H1 (cell line): ENCODE results near the gene DDB1. TPM values are rescaled to one million over a fixed set of nuclear protein-coding genes. Genes with fewer than 3 reads are reported as not detected.

Experiments
- CHD1 ChIP-seq: IDR thresholded peaks from 2 replicates; pipeline ENCODE4 v1.6.1; 2012; ENCODE audit warnings: low read depth, low read length, improper control_type of control experiment
- polyA plus RNA-seq, 7 experiments: library from polyadenylated mRNA; depleted of rRNA in 3 of 7; stranded (reverse) in 5 of 7; unstranded in 2 of 7; fragments of >200 nt in 5 of 7; fragments of 200-250 nt in 2 of 7; gene quantifications; 1 replicate in 5 of 7; 2 replicates in 1 of 7; 4 replicates in 1 of 7; pipeline versions ENCODE4 v1.2.1 to v1.2.3, GENCODE V29; 2011 to 2013; ENCODE audit warnings: missing spikeins in 2 of 7, mixed read lengths in 2 of 7
- total RNA-seq: library from RNA; stranded (reverse); fragmentation: NEBNext Ultra II Directional; extraction: Animal tissue kit (Norgen Biotek cat#: 25700); gene quantifications from 2 replicates; pipeline ENCODE4 v1.2.1, GENCODE V29; 2021
- TF ChIP-seq, protein P1 (sequence below): fragments of 300-600 bp; sonication (generic); IDR thresholded peaks from 2 replicates; pipeline ENCODE4 v1.7.1; 2012; ENCODE audit warnings: low read length, moderate library complexity, mild to moderate bottlenecking, inconsistent platforms; ENCODE audit not compliant: insufficient replicate concordance

DDB1 gene
- total and polyA plus RNA-seq, 2 of the 8 experiments (the other 6 are each of a cell fraction or from before 2014, with no cell fraction given), result 275 to 306 TPM

- TF ChIP-seq, protein P1, sequence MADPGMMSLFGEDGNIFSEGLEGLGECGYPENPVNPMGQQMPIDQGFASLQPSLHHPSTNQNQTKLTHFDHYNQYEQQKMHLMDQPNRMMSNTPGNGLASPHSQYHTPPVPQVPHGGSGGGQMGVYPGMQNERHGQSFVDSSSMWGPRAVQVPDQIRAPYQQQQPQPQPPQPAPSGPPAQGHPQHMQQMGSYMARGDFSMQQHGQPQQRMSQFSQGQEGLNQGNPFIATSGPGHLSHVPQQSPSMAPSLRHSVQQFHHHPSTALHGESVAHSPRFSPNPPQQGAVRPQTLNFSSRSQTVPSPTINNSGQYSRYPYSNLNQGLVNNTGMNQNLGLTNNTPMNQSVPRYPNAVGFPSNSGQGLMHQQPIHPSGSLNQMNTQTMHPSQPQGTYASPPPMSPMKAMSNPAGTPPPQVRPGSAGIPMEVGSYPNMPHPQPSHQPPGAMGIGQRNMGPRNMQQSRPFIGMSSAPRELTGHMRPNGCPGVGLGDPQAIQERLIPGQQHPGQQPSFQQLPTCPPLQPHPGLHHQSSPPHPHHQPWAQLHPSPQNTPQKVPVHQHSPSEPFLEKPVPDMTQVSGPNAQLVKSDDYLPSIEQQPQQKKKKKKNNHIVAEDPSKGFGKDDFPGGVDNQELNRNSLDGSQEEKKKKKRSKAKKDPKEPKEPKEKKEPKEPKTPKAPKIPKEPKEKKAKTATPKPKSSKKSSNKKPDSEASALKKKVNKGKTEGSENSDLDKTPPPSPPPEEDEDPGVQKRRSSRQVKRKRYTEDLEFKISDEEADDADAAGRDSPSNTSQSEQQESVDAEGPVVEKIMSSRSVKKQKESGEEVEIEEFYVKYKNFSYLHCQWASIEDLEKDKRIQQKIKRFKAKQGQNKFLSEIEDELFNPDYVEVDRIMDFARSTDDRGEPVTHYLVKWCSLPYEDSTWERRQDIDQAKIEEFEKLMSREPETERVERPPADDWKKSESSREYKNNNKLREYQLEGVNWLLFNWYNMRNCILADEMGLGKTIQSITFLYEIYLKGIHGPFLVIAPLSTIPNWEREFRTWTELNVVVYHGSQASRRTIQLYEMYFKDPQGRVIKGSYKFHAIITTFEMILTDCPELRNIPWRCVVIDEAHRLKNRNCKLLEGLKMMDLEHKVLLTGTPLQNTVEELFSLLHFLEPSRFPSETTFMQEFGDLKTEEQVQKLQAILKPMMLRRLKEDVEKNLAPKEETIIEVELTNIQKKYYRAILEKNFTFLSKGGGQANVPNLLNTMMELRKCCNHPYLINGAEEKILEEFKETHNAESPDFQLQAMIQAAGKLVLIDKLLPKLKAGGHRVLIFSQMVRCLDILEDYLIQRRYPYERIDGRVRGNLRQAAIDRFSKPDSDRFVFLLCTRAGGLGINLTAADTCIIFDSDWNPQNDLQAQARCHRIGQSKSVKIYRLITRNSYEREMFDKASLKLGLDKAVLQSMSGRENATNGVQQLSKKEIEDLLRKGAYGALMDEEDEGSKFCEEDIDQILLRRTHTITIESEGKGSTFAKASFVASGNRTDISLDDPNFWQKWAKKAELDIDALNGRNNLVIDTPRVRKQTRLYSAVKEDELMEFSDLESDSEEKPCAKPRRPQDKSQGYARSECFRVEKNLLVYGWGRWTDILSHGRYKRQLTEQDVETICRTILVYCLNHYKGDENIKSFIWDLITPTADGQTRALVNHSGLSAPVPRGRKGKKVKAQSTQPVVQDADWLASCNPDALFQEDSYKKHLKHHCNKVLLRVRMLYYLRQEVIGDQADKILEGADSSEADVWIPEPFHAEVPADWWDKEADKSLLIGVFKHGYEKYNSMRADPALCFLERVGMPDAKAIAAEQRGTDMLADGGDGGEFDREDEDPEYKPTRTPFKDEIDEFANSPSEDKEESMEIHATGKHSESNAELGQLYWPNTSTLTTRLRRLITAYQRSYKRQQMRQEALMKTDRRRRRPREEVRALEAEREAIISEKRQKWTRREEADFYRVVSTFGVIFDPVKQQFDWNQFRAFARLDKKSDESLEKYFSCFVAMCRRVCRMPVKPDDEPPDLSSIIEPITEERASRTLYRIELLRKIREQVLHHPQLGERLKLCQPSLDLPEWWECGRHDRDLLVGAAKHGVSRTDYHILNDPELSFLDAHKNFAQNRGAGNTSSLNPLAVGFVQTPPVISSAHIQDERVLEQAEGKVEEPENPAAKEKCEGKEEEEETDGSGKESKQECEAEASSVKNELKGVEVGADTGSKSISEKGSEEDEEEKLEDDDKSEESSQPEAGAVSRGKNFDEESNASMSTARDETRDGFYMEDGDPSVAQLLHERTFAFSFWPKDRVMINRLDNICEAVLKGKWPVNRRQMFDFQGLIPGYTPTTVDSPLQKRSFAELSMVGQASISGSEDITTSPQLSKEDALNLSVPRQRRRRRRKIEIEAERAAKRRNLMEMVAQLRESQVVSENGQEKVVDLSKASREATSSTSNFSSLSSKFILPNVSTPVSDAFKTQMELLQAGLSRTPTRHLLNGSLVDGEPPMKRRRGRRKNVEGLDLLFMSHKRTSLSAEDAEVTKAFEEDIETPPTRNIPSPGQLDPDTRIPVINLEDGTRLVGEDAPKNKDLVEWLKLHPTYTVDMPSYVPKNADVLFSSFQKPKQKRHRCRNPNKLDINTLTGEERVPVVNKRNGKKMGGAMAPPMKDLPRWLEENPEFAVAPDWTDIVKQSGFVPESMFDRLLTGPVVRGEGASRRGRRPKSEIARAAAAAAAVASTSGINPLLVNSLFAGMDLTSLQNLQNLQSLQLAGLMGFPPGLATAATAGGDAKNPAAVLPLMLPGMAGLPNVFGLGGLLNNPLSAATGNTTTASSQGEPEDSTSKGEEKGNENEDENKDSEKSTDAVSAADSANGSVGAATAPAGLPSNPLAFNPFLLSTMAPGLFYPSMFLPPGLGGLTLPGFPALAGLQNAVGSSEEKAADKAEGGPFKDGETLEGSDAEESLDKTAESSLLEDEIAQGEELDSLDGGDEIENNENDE, result no peak
- TF ChIP-seq CHD1, result no peak
Observed at GRCh38 chr11:61369372-61370348, 36.8 kb upstream of the DDB1 start (continued).
